Calu3 (cell line): ENCODE measurements around the gene C22orf15. TPM values are rescaled to one million over a fixed set of nuclear protein-coding genes. Genes with fewer than 3 reads are reported as not detected.

Experiments
- BruUV-seq: library from RNA; stranded (reverse); fragments of 400-500 nt; replicated peaks from 2 replicates; lab custom pipeline; 2021; lab: Mats Ljungman, UMichigan
- CTCF ChIA-PET: fragments of 300-600 bp; sonication (Branson Sonifier 250); formaldehyde crosslinking; loops from one replicate; lab custom pipeline; 2022; ENCODE audit warnings: antibody characterized with exemption; lab: Charles Lee
- DNase-seq: peaks from one replicate; pipeline ENCODE4 v3.0.0; 2022
- H3K27ac Mint-ChIP-seq: one replicate; pipeline ENCODE4 v1.8.0; 2022; ENCODE audit warnings: mixed read lengths; ENCODE audit not compliant: unreplicated experiment
- H3K27me3 Mint-ChIP-seq: one replicate; pipeline ENCODE4 v1.8.0; 2022; ENCODE audit warnings: mixed read lengths; ENCODE audit not compliant: unreplicated experiment
- H3K36me3 Mint-ChIP-seq: one replicate; pipeline ENCODE4 v1.8.0; 2022; ENCODE audit warnings: mild to moderate bottlenecking, moderate library complexity, mixed read lengths; ENCODE audit not compliant: insufficient read depth, unreplicated experiment
- H3K4me1 Mint-ChIP-seq: one replicate; pipeline ENCODE4 v1.8.0; 2022; ENCODE audit warnings: mild to moderate bottlenecking, low read depth, mixed read lengths; ENCODE audit not compliant: unreplicated experiment
- H3K4me3 Mint-ChIP-seq: one replicate; pipeline ENCODE4 v1.8.0; 2022; ENCODE audit warnings: mild to moderate bottlenecking, low read depth, moderate library complexity, mixed read lengths; ENCODE audit not compliant: unreplicated experiment
- H3K9me3 Mint-ChIP-seq: one replicate; pipeline ENCODE4 v1.8.0; 2022; ENCODE audit warnings: low read depth, mixed read lengths; ENCODE audit not compliant: unreplicated experiment
- CTCF ChIP-seq: fragments of 200-600 bp; IDR thresholded peaks from one replicate; pipeline ENCODE4 v1.8.0; 2022; ENCODE audit warnings: antibody characterized with exemption; ENCODE audit not compliant: unreplicated experiment
- intact Hi-C: fragments of 100-400 bp; cut with micrococcal nuclease; formaldehyde crosslinking; loops from one replicate; pipeline ENCODE4 v1.10.0; 2022; ENCODE audit not compliant: unreplicated experiment
- total RNA-seq: library from RNA; stranded (reverse); gene quantifications from 2 replicates; pipeline ENCODE4 v1.2.3, GENCODE V29; 2022

C22orf15 gene
- total RNA-seq, 1 experiment from 2014 or later, result not detected

GRCh38 chr22:23752090-23752691 is 10.6 kb upstream of the C22orf15 start:
- intact Hi-C loops, result no loop called here
- BruUV-seq, result no TSS peak
- peak overlapping the region; percentile 78 for H3K27ac Mint-ChIP-seq
- H3K27me3 Mint-ChIP-seq, result no peaks in the 10 kb centered on the region
- H3K36me3 Mint-ChIP-seq, result peaks cover 26% of the 10 kb centered on the region
- H3K4me1 Mint-ChIP-seq, result peaks cover 15% of the 10 kb centered on the region
- no peak for TF ChIP-seq CTCF
- CTCF ChIA-PET, result no interaction called here
- H3K4me3 Mint-ChIP-seq, result peak overlapping the region; percentile 90
- no peak for DNase-seq
- no peaks in the 10 kb centered on the region for H3K9me3 Mint-ChIP-seq

GRCh38 chr22:23752750-23753149 is 10.0 kb upstream of the C22orf15 start:
- peak overlapping the region; percentile 78 for H3K27ac Mint-ChIP-seq
- H3K9me3 Mint-ChIP-seq, result no peaks in the 10 kb centered on the region
- H3K4me1 Mint-ChIP-seq, result peaks cover 15% of the 10 kb centered on the region

GRCh38 chr22:23753385-23753784 is 9.4 kb upstream of the C22orf15 start:
- Mint-ChIP-seq H3K27ac (no peak overlapping the region), H3K36me3 (peaks cover 26% of the 10 kb centered on the region), H3K27me3 (no peaks in the 10 kb centered on the region), H3K4me1 (peaks cover 15% of the 10 kb centered on the region), H3K4me3 (no peak overlapping the region), H3K9me3 (no peaks in the 10 kb centered on the region)
- no peak for DNase-seq
- no TSS peak for BruUV-seq
- intact Hi-C loops, result no loop called here
- TF ChIP-seq CTCF, result no peak
- CTCF ChIA-PET, result no interaction called here

More at GRCh38 chr22:23752750-23753149, 10.0 kb upstream of the C22orf15 start:
- peak overlapping the region; percentile 90 for H3K4me3 Mint-ChIP-seq
- no TSS peak for BruUV-seq
- intact Hi-C loops, result no loop called here
- CTCF ChIA-PET, result no interaction called here
- no peaks in the 10 kb centered on the region for H3K27me3 Mint-ChIP-seq
- peaks cover 26% of the 10 kb centered on the region for H3K36me3 Mint-ChIP-seq
- DNase-seq, result no peak
- TF ChIP-seq CTCF, result no peak

- Mint-ChIP-seq H3K9me3 (no peaks in the 10 kb centered on the region), H3K4me1 (peaks cover 14% of the 10 kb centered on the region), H3K4me3 (no peak within 1 kb of the TSS), H3K36me3 (peaks cover 26% of the 10 kb centered on the region), H3K27me3 (no peaks in the 10 kb centered on the region), H3K27ac (no peak within 1 kb of the TSS)
- TF ChIP-seq CTCF, result no peak
- no peak for DNase-seq
- intact Hi-C loops, result no loop called here
- CTCF ChIA-PET, result no interaction called here
- no TSS peak for BruUV-seq
Measured at GRCh38 chr22:23754220-23754919, 8.4 kb upstream of the C22orf15 start, which contains the start of gene VPREB3. Gene VPREB3 (minus strand): TSS chr22:23754425. CDS start chr22:23754363, 62 bp downstream.
